ENCODE results near the gene FXYD7. TPM values are rescaled to one million over a fixed set of nuclear protein-coding genes. Genes with fewer than 3 reads are reported as not detected.

Gene FXYD7
- total and polyA plus RNA-seq, 9 of the 15 experiments (the other 6 are each of a cell fraction or from before 2014, with no cell fraction given): 0.10 to 0.80 (median 0.31) TPM; not detected in 3

DNA sequence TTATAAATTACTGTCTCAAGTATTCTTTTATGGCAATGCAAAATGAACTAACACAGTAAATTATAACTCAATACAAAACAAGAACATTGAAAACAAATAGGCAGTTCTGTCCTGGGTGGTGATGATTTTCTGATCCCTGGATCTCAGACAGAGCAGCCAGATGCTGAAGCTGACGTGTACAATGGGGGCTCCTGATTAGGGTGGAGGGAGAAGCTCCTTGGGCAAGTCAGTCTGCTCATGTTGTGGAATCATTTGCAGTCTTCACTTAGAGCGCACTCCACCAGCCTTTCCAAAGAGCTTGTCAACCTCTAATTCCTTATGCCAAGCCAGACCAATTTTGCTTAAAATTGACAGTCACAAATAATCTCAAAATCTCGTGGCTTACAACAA is 33.1 kb downstream of the FXYD7 start:
- no peaks in the 10 kb centered on the region for H4K20me1 ChIP-seq (replicated peaks; ENCODE audit: control insufficient read depth, insufficient read depth, low read length)
- ChIA-PET CTCF (ENCODE audit: low intra/inter-chr PET ratio) (no interaction called here), POLR2A (interaction anchor here (0.5 to 1.5 kb wide), 5 partner anchors 10 to 63 kb away, joined by 3 read pairs; no protein-coding TSS in a partner anchor)
- BruUV-seq (replicated peaks): no TSS peak
- ATAC-seq (no peak), FAIRE-seq (no peak), DNase-seq (ENCODE audit: extremely low read depth in 1 of 4, low spot score in 3 of 4) (no peak)
- peak overlapping the region; percentile 28; the same call in 1 of the 2 replicates for H2AFZ ChIP-seq (ENCODE audit: low read depth, low read length)
- intact Hi-C loops (cut with micrococcal nuclease) (no loop called here), in situ Hi-C loops (cut with MboI) (no loop called here)
- H3K79me2 ChIP-seq (ENCODE audit: control insufficient read depth, insufficient read depth, low read length): no peaks in the 10 kb centered on the region
- H3K27me3 ChIP-seq (ENCODE audit: control insufficient read depth in 2 of 2, insufficient read depth in 2 of 2, low read length in 2 of 2): no peaks in the 10 kb centered on the region
- peaks cover 11 to 12% of the 10 kb centered on the region in 2 experiments; a peak in 3 of 5 replicates for H3K4me1 ChIP-seq (replicated peaks in 1 of 2; ENCODE audit: control insufficient read depth in 2 of 2, insufficient read depth in 2 of 2, low read length in 2 of 2)
- no peak overlapping the region for H3K4me2 ChIP-seq (ENCODE audit: insufficient read depth, low read length)
- no peaks in the 10 kb centered on the region for H3K9me1 ChIP-seq (ENCODE audit: control insufficient read depth, insufficient read depth, low read length)
- peaks cover 22% of the 10 kb centered on the region; the same call in 1 of the 2 replicates for H3K9me3 ChIP-seq (replicated peaks; ENCODE audit: control insufficient read depth, insufficient read depth, low read depth, low read length)
- no peak for TF ChIP-seq ZNF316 (IDR thresholded peaks at IDR 0.05)
- no peak for TF ChIP-seq MECOM (CRISPR knock-in tag; IDR thresholded peaks at IDR 0.05)
- TF ChIP-seq, protein P1, sequence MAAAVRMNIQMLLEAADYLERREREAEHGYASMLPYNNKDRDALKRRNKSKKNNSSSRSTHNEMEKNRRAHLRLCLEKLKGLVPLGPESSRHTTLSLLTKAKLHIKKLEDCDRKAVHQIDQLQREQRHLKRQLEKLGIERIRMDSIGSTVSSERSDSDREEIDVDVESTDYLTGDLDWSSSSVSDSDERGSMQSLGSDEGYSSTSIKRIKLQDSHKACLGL (CRISPR knock-in tag; IDR thresholded peaks at IDR 0.05; ENCODE audit: borderline replicate concordance, poor library complexity, severe bottlenecking): no peak
- TF ChIP-seq SLC30A9 (CRISPR knock-in tag; IDR thresholded peaks at IDR 0.05): no peak
- TF ChIP-seq KDM2B (CRISPR knock-in tag; IDR thresholded peaks at IDR 0.05): no peak
- no peak for TF ChIP-seq TAF7 (tag; IDR thresholded peaks at IDR 0.05)
- no peak for TF ChIP-seq FOXM1 (IDR thresholded peaks at IDR 0.05; ENCODE audit: low read depth)
- TF ChIP-seq FOXM1 (CRISPR knock-in tag; IDR thresholded peaks at IDR 0.05; ENCODE audit: low read depth): no peak
- TF ChIP-seq, protein P2, sequence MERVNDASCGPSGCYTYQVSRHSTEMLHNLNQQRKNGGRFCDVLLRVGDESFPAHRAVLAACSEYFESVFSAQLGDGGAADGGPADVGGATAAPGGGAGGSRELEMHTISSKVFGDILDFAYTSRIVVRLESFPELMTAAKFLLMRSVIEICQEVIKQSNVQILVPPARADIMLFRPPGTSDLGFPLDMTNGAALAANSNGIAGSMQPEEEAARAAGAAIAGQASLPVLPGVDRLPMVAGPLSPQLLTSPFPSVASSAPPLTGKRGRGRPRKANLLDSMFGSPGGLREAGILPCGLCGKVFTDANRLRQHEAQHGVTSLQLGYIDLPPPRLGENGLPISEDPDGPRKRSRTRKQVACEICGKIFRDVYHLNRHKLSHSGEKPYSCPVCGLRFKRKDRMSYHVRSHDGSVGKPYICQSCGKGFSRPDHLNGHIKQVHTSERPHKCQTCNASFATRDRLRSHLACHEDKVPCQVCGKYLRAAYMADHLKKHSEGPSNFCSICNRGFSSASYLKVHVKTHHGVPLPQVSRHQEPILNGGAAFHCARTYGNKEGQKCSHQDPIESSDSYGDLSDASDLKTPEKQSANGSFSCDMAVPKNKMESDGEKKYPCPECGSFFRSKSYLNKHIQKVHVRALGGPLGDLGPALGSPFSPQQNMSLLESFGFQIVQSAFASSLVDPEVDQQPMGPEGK (CRISPR knock-in tag; IDR thresholded peaks at IDR 0.05; ENCODE audit: borderline replicate concordance): no peak
- TF ChIP-seq, protein P3, sequence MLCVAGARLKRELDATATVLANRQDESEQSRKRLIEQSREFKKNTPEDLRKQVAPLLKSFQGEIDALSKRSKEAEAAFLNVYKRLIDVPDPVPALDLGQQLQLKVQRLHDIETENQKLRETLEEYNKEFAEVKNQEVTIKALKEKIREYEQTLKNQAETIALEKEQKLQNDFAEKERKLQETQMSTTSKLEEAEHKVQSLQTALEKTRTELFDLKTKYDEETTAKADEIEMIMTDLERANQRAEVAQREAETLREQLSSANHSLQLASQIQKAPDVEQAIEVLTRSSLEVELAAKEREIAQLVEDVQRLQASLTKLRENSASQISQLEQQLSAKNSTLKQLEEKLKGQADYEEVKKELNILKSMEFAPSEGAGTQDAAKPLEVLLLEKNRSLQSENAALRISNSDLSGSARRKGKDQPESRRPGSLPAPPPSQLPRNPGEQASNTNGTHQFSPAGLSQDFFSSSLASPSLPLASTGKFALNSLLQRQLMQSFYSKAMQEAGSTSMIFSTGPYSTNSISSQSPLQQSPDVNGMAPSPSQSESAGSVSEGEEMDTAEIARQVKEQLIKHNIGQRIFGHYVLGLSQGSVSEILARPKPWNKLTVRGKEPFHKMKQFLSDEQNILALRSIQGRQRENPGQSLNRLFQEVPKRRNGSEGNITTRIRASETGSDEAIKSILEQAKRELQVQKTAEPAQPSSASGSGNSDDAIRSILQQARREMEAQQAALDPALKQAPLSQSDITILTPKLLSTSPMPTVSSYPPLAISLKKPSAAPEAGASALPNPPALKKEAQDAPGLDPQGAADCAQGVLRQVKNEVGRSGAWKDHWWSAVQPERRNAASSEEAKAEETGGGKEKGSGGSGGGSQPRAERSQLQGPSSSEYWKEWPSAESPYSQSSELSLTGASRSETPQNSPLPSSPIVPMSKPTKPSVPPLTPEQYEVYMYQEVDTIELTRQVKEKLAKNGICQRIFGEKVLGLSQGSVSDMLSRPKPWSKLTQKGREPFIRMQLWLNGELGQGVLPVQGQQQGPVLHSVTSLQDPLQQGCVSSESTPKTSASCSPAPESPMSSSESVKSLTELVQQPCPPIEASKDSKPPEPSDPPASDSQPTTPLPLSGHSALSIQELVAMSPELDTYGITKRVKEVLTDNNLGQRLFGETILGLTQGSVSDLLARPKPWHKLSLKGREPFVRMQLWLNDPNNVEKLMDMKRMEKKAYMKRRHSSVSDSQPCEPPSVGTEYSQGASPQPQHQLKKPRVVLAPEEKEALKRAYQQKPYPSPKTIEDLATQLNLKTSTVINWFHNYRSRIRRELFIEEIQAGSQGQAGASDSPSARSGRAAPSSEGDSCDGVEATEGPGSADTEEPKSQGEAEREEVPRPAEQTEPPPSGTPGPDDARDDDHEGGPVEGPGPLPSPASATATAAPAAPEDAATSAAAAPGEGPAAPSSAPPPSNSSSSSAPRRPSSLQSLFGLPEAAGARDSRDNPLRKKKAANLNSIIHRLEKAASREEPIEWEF (CRISPR knock-in tag; IDR thresholded peaks at IDR 0.05): no peak
- 65% methylated on average over 3 of the region's 3 CpGs for WGBS (ENCODE audit: insufficient coverage, low coverage, missing lambda C conversion rate)
- H3K27ac ChIP-seq (ENCODE audit: extremely low read depth, low read depth, low read length): no peak overlapping the region
- H3K9ac ChIP-seq (ENCODE audit: insufficient read depth in 1 of 2, low read depth in 2 of 2, low read length in 2 of 2): no peak overlapping the region
- peaks cover 13% of the 10 kb centered on the region; the same call in 2 of the 3 replicates for H3K36me3 ChIP-seq (ENCODE audit: control insufficient read depth, insufficient read depth, low read length)
- H3K4me3 ChIP-seq: no peak overlapping the region
